GM21381 (cell line): ENCODE data around the gene RASAL2.
A peak's percentile ranks its signal among the peaks of the same experiment; 100 is the strongest.
"Not testable (repeated sequence)": the region's sequence is repeated elsewhere in the genome, so short reads cannot be mapped to it uniquely, and the experiment has no call there.

Source experiments
- ATAC-seq: cut with Tn5 transposase; IDR thresholded peaks from one replicate; pipeline ENCODE4 v1.9.1; 2021; ENCODE audit warnings: mild to moderate bottlenecking, moderate library complexity; ENCODE audit not compliant: unreplicated experiment

The RASAL2 gene

GRCh38 chr1:178371235-178371634 lies 277.3 kb downstream of the RASAL2 start:
- ATAC-seq, result no peak

- no peak for ATAC-seq
Measured at GRCh38 chr1:178371933-178372388, 278.1 kb downstream of the RASAL2 start.

DNA sequence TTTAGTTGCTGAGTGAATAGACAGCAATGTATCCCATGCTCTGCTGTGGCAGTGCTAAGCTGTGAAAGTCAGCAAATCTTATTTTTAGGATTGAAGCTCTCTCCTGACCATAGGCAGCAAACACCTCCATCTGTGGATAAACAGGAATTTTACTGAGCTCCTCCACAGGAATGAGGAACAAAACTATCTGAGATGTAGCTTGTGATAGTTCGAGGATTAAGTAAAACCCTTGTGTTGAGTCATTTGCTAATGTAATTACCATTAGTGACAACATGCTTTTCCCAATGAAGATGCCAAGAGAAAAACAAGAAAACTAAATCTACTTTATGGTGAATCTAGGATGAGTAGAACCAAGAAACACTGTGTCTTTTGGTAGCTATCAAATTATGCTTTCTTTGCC lies 280.1 kb downstream of the RASAL2 start:
- ATAC-seq, result no peak

GRCh38 chr1:178376008-178376407 lies 282.1 kb downstream of the RASAL2 start:
- ATAC-seq, result no peak

GRCh38 chr1:178379807-178380206 lies 285.9 kb downstream of the RASAL2 start:
- no peak for ATAC-seq

DNA sequence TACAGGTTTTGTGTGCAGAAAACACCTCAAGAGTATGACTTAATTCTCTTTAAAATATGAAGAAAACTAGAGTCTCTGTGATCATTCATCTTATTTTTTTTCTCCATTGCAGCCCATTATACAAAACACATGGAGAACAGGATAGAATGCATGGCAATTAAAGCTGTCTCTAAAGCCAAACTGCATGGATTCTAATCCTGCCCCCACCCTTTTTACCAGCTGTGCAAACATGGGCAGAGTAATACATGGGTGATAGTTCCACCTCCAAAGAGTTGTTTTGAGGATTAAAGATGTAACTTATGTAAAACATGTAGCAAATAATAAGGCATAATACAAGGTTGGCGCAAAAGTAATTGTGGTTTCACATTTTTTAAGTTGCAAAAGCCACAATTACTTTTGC lies 288.5 kb downstream of the RASAL2 start:
- ATAC-seq, result no peak

- ATAC-seq, result no peak
Measured at GRCh38 chr1:178385662-178386061, 291.8 kb downstream of the RASAL2 start.

DNA sequence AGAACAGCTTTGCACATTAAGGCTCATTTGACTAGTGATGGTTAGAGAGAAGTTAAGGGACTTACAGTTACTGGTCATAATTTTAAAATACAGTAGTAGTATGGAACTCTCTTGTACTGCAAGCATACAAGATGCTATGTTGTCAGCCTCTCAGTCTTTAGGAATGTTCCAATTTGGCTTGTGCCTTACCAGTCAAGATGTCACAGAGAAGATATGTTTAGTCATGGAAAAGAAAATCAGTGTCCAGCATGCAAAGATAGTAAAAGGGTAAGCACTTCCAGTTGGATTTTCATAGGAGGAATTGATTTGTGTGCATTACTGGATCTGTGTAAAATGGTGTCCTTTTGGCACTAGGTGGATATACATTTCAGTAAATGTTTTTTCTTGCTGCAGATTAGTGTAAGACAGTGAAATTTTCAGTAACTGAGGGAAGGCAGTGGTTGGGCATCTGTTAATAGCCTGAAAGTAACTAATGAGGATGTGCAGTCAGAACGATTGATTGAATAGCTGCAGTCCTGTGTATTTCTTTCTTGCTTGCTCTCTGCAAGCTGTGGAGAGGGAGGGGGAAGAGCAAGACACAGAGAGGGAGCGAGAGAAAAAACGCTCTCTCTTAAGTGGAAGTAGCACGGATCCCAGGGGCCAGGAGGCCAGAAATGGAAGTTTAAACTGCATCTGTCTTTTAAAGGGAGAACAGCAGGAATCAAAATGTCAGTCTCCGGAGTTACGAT lies 294.7 kb downstream of the RASAL2 start:
- no peak for ATAC-seq

GRCh38 chr1:178389441-178389840 lies 295.5 kb downstream of the RASAL2 start:
- no peak for ATAC-seq

DNA sequence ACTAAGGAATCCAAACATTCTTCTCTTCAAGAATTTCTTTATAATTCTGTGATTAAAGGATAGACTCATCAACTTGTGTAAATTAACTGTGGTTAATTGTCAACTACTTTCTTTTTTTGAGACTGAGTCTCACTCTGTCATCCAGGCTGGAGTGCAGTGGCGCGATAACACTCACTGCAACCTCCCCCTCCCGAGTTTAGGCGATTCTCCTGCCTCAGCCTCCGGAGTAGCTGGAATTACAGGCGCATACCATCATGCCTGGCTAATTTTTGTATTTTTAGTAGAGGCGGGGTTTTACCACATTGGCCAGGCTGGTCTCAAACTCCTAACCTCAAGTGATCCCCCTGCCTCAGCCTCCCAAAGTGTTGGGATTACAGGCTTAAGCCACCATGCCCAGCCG lies 296.4 kb downstream of the RASAL2 start:
- not testable (repeated sequence) for ATAC-seq

- no peak for ATAC-seq
Measured at GRCh38 chr1:178393370-178393769, 299.5 kb downstream of the RASAL2 start.

GRCh38 chr1:178396789-178397188 lies 302.9 kb downstream of the RASAL2 start:
- ATAC-seq, result no peak

DNA sequence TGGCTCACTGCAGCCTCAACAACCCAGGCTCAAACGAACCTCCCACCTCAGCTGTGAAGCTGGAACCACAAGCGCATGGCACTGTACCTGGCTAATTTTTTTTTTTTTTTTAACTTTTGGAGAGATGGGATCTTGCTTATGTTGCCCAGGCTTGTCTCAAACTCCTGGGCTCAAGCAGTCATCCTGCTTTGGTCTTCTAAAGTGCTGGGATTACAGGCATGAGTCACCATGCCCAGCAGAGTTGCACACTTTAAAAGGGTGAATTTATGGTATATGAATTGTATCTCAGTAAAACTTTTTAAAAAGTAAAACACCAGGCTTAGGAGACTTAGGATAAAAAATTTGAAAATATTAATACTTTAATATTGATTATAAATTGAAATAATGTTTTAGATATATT lies 303.8 kb downstream of the RASAL2 start:
- no peak for ATAC-seq

DNA sequence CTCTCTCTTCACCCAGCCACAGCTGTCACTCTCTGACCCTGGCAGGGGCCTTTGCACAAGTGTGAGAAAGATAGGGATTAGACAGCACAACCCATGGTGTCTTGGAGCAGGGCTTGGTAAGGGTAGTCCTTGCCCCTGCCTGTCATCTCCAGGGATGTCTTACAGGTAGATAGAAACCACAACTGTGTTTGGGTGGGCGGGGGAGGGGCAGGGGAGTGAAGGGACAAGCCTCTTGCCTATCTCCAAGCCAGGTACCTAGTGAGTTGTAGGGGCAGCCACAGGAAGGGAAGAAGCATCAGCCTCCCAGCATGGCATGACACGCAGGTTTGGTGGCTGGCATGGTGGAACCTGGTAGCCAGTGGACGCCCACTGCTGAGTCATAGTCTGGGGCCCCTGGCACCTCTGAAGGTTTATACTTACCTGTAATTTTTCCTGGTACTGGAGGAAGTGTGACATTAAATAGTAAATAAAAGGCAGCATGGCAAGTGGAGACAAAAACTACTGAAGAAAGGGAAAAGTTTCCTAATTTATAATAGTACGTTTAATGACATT lies 305.3 kb downstream of the RASAL2 start:
- ATAC-seq, result no peak

DNA sequence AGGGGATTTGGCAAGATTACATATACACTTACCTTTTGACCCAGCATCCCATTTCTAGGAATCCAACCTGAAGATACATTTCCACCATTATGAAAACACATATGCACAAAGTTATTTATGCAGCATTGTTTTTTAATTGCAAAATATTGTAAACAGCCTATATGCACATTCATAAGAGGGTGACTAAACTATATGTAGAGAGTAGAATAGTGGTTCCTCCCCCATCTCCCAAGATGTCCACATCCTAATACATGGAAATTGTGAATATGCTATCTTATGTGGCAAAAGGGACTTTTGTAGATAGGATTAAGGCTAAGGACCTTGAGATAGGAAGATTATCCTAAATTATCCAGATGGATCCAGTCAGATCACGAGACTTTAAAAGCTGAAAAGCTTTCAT lies 311.2 kb downstream of the RASAL2 start:
- no peak for ATAC-seq

- ATAC-seq, result no peak
Measured at GRCh38 chr1:178407215-178407614, 313.3 kb downstream of the RASAL2 start.

GRCh38 chr1:178407655-178408054 lies 313.8 kb downstream of the RASAL2 start:
- ATAC-seq, result no peak

DNA sequence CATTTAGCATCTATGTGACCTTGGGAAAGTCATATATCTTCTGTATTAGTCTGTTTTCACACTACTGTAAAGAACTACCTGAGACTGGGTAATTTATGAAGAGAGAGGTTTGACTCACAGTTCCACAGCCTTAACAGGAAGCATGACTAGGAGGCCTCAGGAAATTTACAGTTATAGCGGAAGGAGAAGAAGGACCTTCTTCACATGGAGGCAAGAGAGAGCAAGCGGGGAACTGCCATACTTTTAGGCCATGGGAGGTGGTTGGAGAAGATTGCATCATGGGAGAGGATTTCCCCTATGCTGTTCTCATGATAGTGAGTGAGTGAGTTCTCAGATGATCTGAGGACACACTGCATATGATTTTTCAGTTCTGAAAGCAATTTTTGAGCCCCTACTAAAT lies 315.0 kb downstream of the RASAL2 start:
- ATAC-seq, result no peak

GRCh38 chr1:178409541-178409940 lies 315.6 kb downstream of the RASAL2 start:
- no peak for ATAC-seq

DNA sequence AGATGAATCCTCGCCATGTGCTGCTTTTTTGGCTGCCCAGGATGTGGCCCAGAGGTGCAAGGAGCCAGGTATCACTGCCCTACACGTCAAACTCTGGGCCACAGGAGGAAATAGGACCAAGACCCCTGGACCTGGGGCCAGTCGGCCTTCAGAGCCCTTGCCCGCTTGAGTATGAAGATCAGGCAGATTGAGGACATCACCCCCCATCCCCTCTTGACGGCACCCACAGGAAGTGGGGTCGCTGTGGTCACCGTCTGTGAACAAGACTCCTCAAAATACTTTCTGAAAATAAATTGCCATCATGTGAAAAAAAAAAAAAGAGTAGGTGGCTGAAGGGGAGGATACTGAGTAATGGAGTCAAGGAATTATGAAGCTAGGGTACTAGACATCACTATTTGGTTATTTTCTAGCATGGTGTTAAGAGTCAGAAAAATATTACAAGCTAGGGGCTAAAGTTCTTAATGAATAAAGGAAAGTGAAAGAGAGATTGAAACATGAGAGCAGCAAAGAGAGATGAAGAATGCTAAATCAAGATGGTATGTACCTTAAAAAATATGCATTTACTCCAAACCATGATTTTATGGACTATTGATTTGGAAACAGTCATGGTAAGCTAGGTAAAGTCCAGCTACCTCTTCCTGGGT lies 318.0 kb downstream of the RASAL2 start:
- peak; percentile 66 for ATAC-seq

DNA sequence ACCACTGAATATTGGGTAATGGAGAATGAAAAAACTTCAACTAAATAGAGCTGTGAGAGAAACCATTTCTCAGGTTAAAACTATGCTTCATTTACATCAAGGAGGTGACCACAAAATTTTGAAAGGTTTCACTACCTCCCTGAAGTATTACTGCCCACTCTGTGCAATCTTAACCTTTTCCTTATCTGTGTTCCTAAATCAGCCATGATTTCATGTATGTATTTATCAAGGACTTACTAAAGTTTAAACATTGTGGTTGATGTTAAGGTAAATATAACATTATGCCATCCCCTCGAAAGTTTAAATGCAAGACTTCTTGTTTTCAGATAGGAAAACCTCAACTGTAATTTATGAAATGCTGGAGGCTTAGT lies 318.5 kb downstream of the RASAL2 start:
- peak; percentile 85 for ATAC-seq

- ATAC-seq, result no peak
Measured at GRCh38 chr1:178417858-178418257, 324.0 kb downstream of the RASAL2 start.
